NK-92 treated with Interleukin-12 subunit alpha and Interleukin-12 subunit beta, amount 100 ng/mL, for 24 hours (cell line): ENCODE measurements around the gene LGALS13.
"Not testable (repeated sequence)": the region's sequence is repeated elsewhere in the genome, so short reads cannot be mapped to it uniquely, and the experiment has no call there.

Experiments used
- DNase-seq: peaks from one replicate; lab custom pipeline; 2025; lab: John Stamatoyannopoulos, UW

LGALS13 gene

DNA sequence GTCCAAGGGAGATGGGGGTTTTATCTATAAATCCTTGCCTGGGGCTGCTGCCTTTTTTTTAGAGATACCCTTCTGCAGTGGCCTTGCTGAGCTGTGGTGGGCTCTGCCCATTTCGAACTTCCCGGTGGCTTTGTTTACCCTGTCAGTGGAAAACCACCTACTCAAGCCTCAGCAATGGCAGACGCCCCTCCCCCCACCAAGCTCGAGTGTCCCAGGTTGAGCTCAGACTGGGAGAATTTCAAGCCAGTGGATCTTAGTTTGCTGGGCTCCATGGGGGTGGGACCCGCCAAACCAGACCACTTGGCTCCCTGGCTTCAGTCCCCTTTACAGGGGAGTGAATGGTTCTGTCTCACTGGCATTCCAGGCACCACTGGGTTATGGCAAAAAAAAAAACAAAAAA, 21.6 kb downstream of the LGALS13 start:
- DNase-seq, result no peak

- not testable (repeated sequence) for DNase-seq
Measured at GRCh38 chr19:39627631-39628030, 25.3 kb downstream of the LGALS13 start.

- no peak for DNase-seq
Measured at GRCh38 chr19:39631178-39631577, 28.9 kb downstream of the LGALS13 start.

GRCh38 chr19:39631626-39632025, 29.3 kb downstream of the LGALS13 start:
- DNase-seq, result no peak

GRCh38 chr19:39637891-39638290, 35.6 kb downstream of the LGALS13 start:
- no peak for DNase-seq

DNA sequence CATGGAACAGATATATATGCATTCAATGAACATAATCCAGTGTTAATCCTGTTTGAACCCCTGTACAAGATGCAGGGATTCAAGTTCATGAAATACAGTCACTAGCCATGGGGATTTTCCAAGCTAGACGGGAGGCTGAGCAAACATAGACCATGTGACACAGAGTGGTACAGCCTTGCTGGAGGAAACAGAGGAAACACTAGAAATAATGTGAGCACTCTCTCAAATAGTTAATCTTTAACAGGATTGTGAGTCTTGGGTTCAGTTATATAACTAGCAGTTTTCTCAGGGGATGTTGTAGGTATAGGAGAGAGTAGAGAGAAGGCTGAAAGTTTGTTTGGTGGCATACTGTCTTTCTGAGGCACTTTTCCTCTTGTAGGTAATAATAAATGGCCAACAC, 39.4 kb downstream of the LGALS13 start:
- no peak for DNase-seq

- no peak for DNase-seq
Measured at GRCh38 chr19:39643591-39643990, 41.3 kb downstream of the LGALS13 start.

GRCh38 chr19:39645800-39646411, 43.6 kb downstream of the LGALS13 start:
- no peak for DNase-seq

DNA sequence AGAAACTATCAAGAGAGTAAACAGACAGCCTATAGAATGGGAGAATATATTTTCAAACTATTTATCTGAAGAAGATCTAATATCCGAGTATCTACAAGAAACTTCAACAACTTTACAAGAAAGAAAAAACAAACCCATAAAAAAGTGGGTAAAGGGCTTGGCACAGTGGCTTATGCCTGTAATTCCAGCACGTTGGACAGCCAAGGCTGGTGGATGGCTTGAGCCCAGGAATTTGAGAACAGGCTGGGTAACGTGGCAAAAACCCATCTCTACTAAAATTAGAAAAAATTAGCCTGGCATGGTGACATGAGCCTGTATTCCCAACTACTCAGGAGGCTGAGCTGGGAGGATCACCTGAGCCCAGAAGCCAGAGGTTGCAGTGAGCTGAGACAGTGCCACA, 45.6 kb downstream of the LGALS13 start:
- no peak for DNase-seq

GRCh38 chr19:39655613-39656012, 53.3 kb downstream of the LGALS13 start, which contains the start of gene LGALS16:
TSS of gene LGALS16 (plus strand) at chr19:39655913. CDS start at chr19:39655962, 49 bp downstream.
- DNase-seq, result no peak
